Myometrial cell (primary cell): ENCODE measurements around the gene CRHR1. TPM values are rescaled to one million over a fixed set of nuclear protein-coding genes. Genes with fewer than 3 reads are reported as not detected.

Experiments
- total RNA-seq: library from RNA; depleted of rRNA; stranded (reverse); fragments of >200 nt; gene quantifications from 2 replicates; pipeline ENCODE4 v1.2.3, GENCODE V29; 2015

Gene CRHR1
- not detected in 2 replicates for total RNA-seq

GRCh38 chr17:45784293-45784740 lies at the start of gene CRHR1:
Gene CRHR1 (plus strand): TSS chr17:45784320. CDS start chr17:45784545, 225 bp downstream.

GRCh38 chr17:45844695-45845375 lies 60.7 kb downstream of the CRHR1 start, which contains the start of gene SPPL2C:
Gene SPPL2C (plus strand): TSS chr17:45844881. CDS start chr17:45844907, 26 bp downstream.

Other genes starting within 250 kb of the CRHR1 start
- gene SPPL2C, start 60.6 kb downstream of the CRHR1 start, total RNA-seq: not detected in 2 replicates
- under 0.01 TPM in 2 replicates for gene MAPT, start 110.2 kb downstream of the CRHR1 start, total RNA-seq
- not detected in 2 replicates for gene STH, start 214.9 kb downstream of the CRHR1 start, total RNA-seq